ENCODE measurements around the gene NUMBL.

DNA sequence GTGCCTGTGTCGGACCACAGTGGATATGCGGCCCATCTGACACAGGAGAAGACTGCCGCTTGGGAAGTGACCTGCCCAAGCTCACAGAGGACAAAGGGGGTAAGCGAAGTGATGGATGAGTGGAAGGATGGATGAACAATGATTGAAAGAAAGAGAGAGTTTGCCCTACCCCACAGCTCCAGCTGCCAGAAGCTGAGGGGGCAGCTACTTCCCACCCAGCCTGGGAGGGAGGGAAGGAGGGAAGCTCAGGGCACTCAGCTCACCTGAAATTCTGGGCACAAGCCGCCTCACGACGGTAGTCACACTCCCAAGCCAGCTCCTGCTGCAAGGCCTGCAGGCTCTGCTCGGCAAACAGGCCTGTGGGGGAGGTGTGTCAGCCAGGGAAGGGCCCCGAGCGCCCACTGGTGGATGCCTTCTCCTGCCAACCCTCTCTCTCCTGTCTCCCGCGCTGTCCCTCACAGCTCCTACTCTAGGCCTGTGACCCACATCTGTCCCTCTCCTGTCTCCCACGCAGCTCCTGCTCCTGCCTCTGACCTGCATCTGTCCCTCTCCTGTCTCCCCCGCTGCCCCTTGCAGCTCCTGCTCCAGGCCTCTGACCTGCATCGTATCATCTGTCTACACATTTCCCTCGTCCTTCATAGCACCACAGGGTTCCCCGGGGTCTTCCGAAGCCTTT, 12.0 kb upstream of the NUMBL start:
- TF ChIP-seq, protein P1, sequence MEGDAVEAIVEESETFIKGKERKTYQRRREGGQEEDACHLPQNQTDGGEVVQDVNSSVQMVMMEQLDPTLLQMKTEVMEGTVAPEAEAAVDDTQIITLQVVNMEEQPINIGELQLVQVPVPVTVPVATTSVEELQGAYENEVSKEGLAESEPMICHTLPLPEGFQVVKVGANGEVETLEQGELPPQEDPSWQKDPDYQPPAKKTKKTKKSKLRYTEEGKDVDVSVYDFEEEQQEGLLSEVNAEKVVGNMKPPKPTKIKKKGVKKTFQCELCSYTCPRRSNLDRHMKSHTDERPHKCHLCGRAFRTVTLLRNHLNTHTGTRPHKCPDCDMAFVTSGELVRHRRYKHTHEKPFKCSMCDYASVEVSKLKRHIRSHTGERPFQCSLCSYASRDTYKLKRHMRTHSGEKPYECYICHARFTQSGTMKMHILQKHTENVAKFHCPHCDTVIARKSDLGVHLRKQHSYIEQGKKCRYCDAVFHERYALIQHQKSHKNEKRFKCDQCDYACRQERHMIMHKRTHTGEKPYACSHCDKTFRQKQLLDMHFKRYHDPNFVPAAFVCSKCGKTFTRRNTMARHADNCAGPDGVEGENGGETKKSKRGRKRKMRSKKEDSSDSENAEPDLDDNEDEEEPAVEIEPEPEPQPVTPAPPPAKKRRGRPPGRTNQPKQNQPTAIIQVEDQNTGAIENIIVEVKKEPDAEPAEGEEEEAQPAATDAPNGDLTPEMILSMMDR (IDR thresholded peaks at IDR 0.05), result peak; percentile 22
- no peak for TF ChIP-seq ZFX (IDR thresholded peaks at IDR 0.05; ENCODE audit: borderline replicate concordance)
